GM21390 (cell line): ENCODE data around the gene LALBA.
"Not testable (repeated sequence)": the region's sequence is repeated elsewhere in the genome, so short reads cannot be mapped to it uniquely, and the experiment has no call there.

Source experiments
- ATAC-seq: cut with Tn5 transposase; IDR thresholded peaks from one replicate; pipeline ENCODE4 v1.9.1; 2021; ENCODE audit not compliant: unreplicated experiment

The LALBA gene

GRCh38 chr12:48569946-48570345 is at the start of gene LALBA:
Gene LALBA (minus strand): TSS chr12:48570046. CDS start chr12:48570020, 26 bp downstream.
- no peak for ATAC-seq

GRCh38 chr12:48618541-48618940 is 48.7 kb upstream of the LALBA start:
- peak; percentile 53 for ATAC-seq

- ATAC-seq = no peak
These were observed 45.8 kb upstream of the LALBA start for GRCh38 chr12:48615681-48616080.

- no peak for ATAC-seq
These were observed 43.5 kb upstream of the LALBA start for GRCh38 chr12:48613321-48613720.

- ATAC-seq = no peak
These were observed 32.5 kb upstream of the LALBA start for GRCh38 chr12:48602192-48602989.

- peak; percentile 87 for ATAC-seq
These were observed 31.3 kb upstream of the LALBA start for GRCh38 chr12:48601013-48601756.

GRCh38 chr12:48600552-48600951 is 30.7 kb upstream of the LALBA start:
- ATAC-seq = no peak

- ATAC-seq = no peak
These were observed 22.8 kb upstream of the LALBA start for GRCh38 chr12:48592591-48593086.

GRCh38 chr12:48586361-48586760 is 16.5 kb upstream of the LALBA start:
- no peak for ATAC-seq

- no peak for ATAC-seq
These were observed 13.9 kb upstream of the LALBA start for GRCh38 chr12:48583728-48584127.

- ATAC-seq = no peak
These were observed 11.0 kb upstream of the LALBA start for GRCh38 chr12:48580831-48581230.

GRCh38 chr12:48572326-48572725 is 2.5 kb upstream of the LALBA start:
- no peak for ATAC-seq

- ATAC-seq = no peak
These were observed 2.1 kb downstream of the LALBA start for GRCh38 chr12:48567731-48568130.

GRCh38 chr12:48557919-48558318 is 11.9 kb downstream of the LALBA start:
- ATAC-seq = no peak

- ATAC-seq = no peak
These were observed 13.2 kb downstream of the LALBA start for GRCh38 chr12:48556631-48557030.

- not testable (repeated sequence) for ATAC-seq
These were observed 16.0 kb downstream of the LALBA start for GRCh38 chr12:48553666-48554343.

- not testable (repeated sequence) for ATAC-seq
These were observed 18.2 kb downstream of the LALBA start for GRCh38 chr12:48551636-48552035.

GRCh38 chr12:48547012-48547411 is 22.8 kb downstream of the LALBA start:
- ATAC-seq = not testable (repeated sequence)

- ATAC-seq = no peak
These were observed 23.9 kb downstream of the LALBA start for GRCh38 chr12:48545833-48546469.

GRCh38 chr12:48542300-48542928 is 27.4 kb downstream of the LALBA start:
- ATAC-seq = no peak
